NOMO-1 treated with dmso at 0.1 percent for 144 hours (cell line): ENCODE data around the gene FAM81B.

Source experiments
- DNase-seq: peaks from one replicate; lab custom pipeline; 2025; ENCODE audit not compliant: unreplicated experiment; lab: John Stamatoyannopoulos, UW

FAM81B gene

GRCh38 chr5:95398989-95399388 lies 7.8 kb downstream of the FAM81B start:
- no peak for DNase-seq

- DNase-seq = no peak
These were observed 10.5 kb downstream of the FAM81B start for GRCh38 chr5:95401626-95402025.

- no peak for DNase-seq
These were observed 12.8 kb downstream of the FAM81B start for GRCh38 chr5:95403996-95404395.

- no peak for DNase-seq
These were observed 15.4 kb downstream of the FAM81B start for GRCh38 chr5:95406426-95407090.

GRCh38 chr5:95410279-95410678 lies 19.1 kb downstream of the FAM81B start:
- no peak for DNase-seq

- no peak for DNase-seq
These were observed 20.3 kb downstream of the FAM81B start for GRCh38 chr5:95411474-95411873.

- no peak for DNase-seq
These were observed 23.3 kb downstream of the FAM81B start for GRCh38 chr5:95414451-95414850.

GRCh38 chr5:95417971-95418370 lies 26.8 kb downstream of the FAM81B start:
- DNase-seq = no peak

- DNase-seq = no peak
These were observed 31.7 kb downstream of the FAM81B start for GRCh38 chr5:95422838-95423237.

- no peak for DNase-seq
These were observed 32.9 kb downstream of the FAM81B start for GRCh38 chr5:95424016-95424415.

- DNase-seq = no peak
These were observed 33.4 kb downstream of the FAM81B start for GRCh38 chr5:95424526-95424925.

GRCh38 chr5:95426227-95426626 lies 35.1 kb downstream of the FAM81B start:
- no peak for DNase-seq

- no peak for DNase-seq
These were observed 41.6 kb downstream of the FAM81B start for GRCh38 chr5:95432779-95433178.

- no peak for DNase-seq
These were observed 48.8 kb downstream of the FAM81B start for GRCh38 chr5:95439801-95440493.

GRCh38 chr5:95440825-95441224 lies 49.7 kb downstream of the FAM81B start:
- no peak for DNase-seq

GRCh38 chr5:95441636-95442035 lies 50.5 kb downstream of the FAM81B start:
- DNase-seq = no peak

GRCh38 chr5:95445442-95445841 lies 54.3 kb downstream of the FAM81B start:
- DNase-seq = no peak

GRCh38 chr5:95445995-95446394 lies 54.8 kb downstream of the FAM81B start:
- DNase-seq = no peak

- no peak for DNase-seq
These were observed 55.5 kb downstream of the FAM81B start for GRCh38 chr5:95446560-95447221.

GRCh38 chr5:95447961-95448360 lies 56.8 kb downstream of the FAM81B start:
- DNase-seq = no peak

GRCh38 chr5:95448789-95449188 lies 57.6 kb downstream of the FAM81B start:
- no peak for DNase-seq

- DNase-seq = no peak
These were observed 58.3 kb downstream of the FAM81B start for GRCh38 chr5:95449460-95449859.
